ENCODE measurements around the gene TCEANC2. TPM values are rescaled to one million over a fixed set of nuclear protein-coding genes. Genes with fewer than 3 reads are reported as not detected.

TCEANC2 gene
- total RNA-seq, 1 experiment from 2014 or later: 5.3 TPM

DNA sequence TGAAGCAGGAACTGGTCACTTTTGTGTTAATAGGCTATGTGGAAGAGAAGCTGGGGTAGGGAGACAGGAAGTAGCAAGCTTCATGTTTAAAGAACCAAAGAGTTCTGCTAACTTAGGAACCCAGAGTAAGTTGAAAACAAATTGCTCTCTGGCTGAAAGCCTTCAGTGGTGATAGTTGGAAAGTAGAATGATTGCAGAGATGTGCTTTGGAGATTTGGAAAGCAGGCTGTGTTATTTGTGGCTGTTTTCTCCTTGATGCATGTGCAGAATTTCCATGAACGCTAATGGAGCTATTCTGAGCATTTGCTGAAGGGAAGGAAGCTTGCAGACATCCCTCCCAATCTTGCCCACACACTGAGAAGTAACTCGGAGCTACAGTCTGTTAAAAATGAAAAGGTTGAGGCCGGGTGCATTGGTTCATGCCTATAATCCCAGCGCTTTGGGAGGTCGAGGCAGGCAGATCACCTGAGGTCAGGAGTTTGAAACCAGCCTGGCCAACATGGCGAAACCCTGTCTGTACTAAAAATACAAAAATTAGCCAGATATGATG is 45.7 kb downstream of the TCEANC2 start:
- Mint-ChIP-seq H3K4me3 (no peak overlapping the region), H3K27me3 (ENCODE audit: low read depth) (no peaks in the 10 kb centered on the region; the same call in 1 of the 2 replicates), H3K36me3 (ENCODE audit: insufficient read depth in 1 of 3, low read depth in 3 of 3) (peaks cover 0 to 3% (median 0%) of the 10 kb centered on the region in 3 experiments; a peak in 2 of 7 replicates), H3K9me3 (no peaks in the 10 kb centered on the region), H3K4me1 (peaks cover 5 to 10% of the 10 kb centered on the region in 2 experiments; a peak in 3 of 4 replicates), H3K27ac (no peak overlapping the region; a peak in 1 of 7 replicates)
- H3K18ac ChIP-seq (ENCODE audit: insufficient read length, low read depth, low read length): no peak overlapping the region
- no peak for TF ChIP-seq CTCF (conservative IDR thresholded peaks at IDR 0.05)
- no peak overlapping the region for H3K4ac ChIP-seq (ENCODE audit: low read depth, low read length)
- H3K27me3 ChIP-seq (ENCODE audit: insufficient read depth, low read length): no peaks in the 10 kb centered on the region
- H2AK5ac ChIP-seq (ENCODE audit: insufficient read length, low read length): no peak overlapping the region
- no peaks in the 10 kb centered on the region for H4K20me1 ChIP-seq (ENCODE audit: control insufficient read depth, insufficient read depth, insufficient read length)
- no peak overlapping the region for H3K27ac ChIP-seq (ENCODE audit: insufficient read length, low read depth, low read length)
- H3K14ac ChIP-seq (ENCODE audit: insufficient read depth, low read length): no peak overlapping the region
- H3T11ph ChIP-seq (ENCODE audit: low read length): no peak overlapping the region
- no peak overlapping the region for H2BK20ac ChIP-seq (ENCODE audit: low read depth, low read length, poor library complexity, severe bottlenecking)
- no peak for DNase-seq
- H4K8ac ChIP-seq (replicated peaks; ENCODE audit: insufficient read length, low read depth, low read length): no peak overlapping the region
- no peak overlapping the region for H2BK5ac ChIP-seq (ENCODE audit: insufficient read length, low read length)
- no peaks in the 10 kb centered on the region for H3K4me1 ChIP-seq (ENCODE audit: insufficient read depth, low read length)
- no peak overlapping the region for H4K91ac ChIP-seq (ENCODE audit: insufficient read length, low read depth, low read length)
- no peak overlapping the region for H3K9ac ChIP-seq (ENCODE audit: extremely low read depth, insufficient read length, low read length)
- no peak overlapping the region for H4K5ac ChIP-seq (ENCODE audit: insufficient read length, low read depth, low read length)
- H2BK120ac ChIP-seq (ENCODE audit: low read depth, low read length, poor library complexity, severe bottlenecking): no peak overlapping the region
- H3K79me1 ChIP-seq (ENCODE audit: insufficient read depth, low read depth, low read length, poor library complexity, severe bottlenecking): no peaks in the 10 kb centered on the region
- H2BK15ac ChIP-seq (ENCODE audit: low read depth, low read length): no peak overlapping the region
- no CpG with 5 or more reads among the region's 6 CpGs for WGBS (ENCODE audit: extremely low coverage, insufficient read length, low lambda C conversion rate)
- H3K9me3 ChIP-seq (ENCODE audit: control insufficient read depth, low read depth, low read length): no peaks in the 10 kb centered on the region
- no peak overlapping the region for H3K4me2 ChIP-seq (ENCODE audit: insufficient read depth, insufficient read length, low read length)
- H3K23me2 ChIP-seq (ENCODE audit: insufficient read length, low read depth, low read length, poor library complexity, severe bottlenecking): no peaks in the 10 kb centered on the region
- H3K79me2 ChIP-seq (ENCODE audit: insufficient read depth, low read length): no peaks in the 10 kb centered on the region
- H3K56ac ChIP-seq (ENCODE audit: insufficient read length, low read depth, low read length): no peak overlapping the region
- no peak overlapping the region for H2BK12ac ChIP-seq (ENCODE audit: insufficient read length, low read depth, low read length)
- no peak overlapping the region for H3K23ac ChIP-seq (ENCODE audit: insufficient read length, low read depth, low read length)
- H2AFZ ChIP-seq (ENCODE audit: low read length): no peak overlapping the region
